K562 (cell line): ENCODE data around the gene MBOAT2. TPM values are rescaled to one million over a fixed set of nuclear protein-coding genes. Genes with fewer than 3 reads are reported as not detected.

Experiments used
- CBFA2T2 ChIP-seq: fragments of 450-650 bp; conservative IDR thresholded peaks from 2 replicates; pipeline ENCODE4 v1.6.1; 2017; ENCODE audit warnings: mild to moderate bottlenecking
- CCAR2 ChIP-seq: fragments of 200-400 bp; formaldehyde crosslinking; IDR thresholded peaks from 2 replicates; pipeline ENCODE4 v1.6.1; 2017; ENCODE audit warnings: mild to moderate bottlenecking, low read depth, low read length
- DLX4 ChIP-seq: fragments of 250-450 bp; sonication (Bioruptor Pico); IDR thresholded peaks from 2 replicates; pipeline ENCODE4 v1.6.1; 2021; ENCODE audit warnings: mild to moderate bottlenecking
- GATAD2A ChIP-seq: fragments of 450-650 bp; IDR thresholded peaks from 2 replicates; pipeline ENCODE4 v1.6.1; 2017
- MBD2 ChIP-seq: sonication (generic); IDR thresholded peaks from 2 replicates; pipeline ENCODE4 v1.6.1; 2016; ENCODE audit warnings: low read depth, borderline replicate concordance
- MXI1 ChIP-seq: IDR thresholded peaks from 2 replicates; pipeline ENCODE4 v1.6.1; 2011; ENCODE audit warnings: low read depth, mild to moderate bottlenecking, improper control_type of control experiment, low read length
- RBFOX2 ChIP-seq: fragments of 200-400 bp; formaldehyde crosslinking; IDR thresholded peaks from 2 replicates; pipeline ENCODE4 v1.6.1; 2017; ENCODE audit warnings: low read depth, mild to moderate bottlenecking, low read length, moderate library complexity
- SLC30A9 ChIP-seq: fragments of 250-450 bp; sonication (Bioruptor Pico); IDR thresholded peaks from 2 replicates; pipeline ENCODE4 v1.8.0; 2022; ENCODE audit warnings: mild to moderate bottlenecking, moderate library complexity
- SMAD4 ChIP-seq: fragments of 250-450 bp; sonication (Bioruptor Pico); conservative IDR thresholded peaks from 2 replicates; pipeline ENCODE4 v1.8.0; 2021; ENCODE audit warnings: inconsistent platforms, mild to moderate bottlenecking, moderate library complexity
- SMARCE1 ChIP-seq: fragments of 450-650 bp; IDR thresholded peaks from 2 replicates; pipeline ENCODE4 v1.7.1; 2016; ENCODE audit warnings: mild to moderate bottlenecking
- TAF15 ChIP-seq: fragments of 200-400 bp; formaldehyde crosslinking; IDR thresholded peaks from 2 replicates; pipeline ENCODE4 v1.6.1; 2017; ENCODE audit warnings: mild to moderate bottlenecking, low read depth, low read length, moderate library complexity
- ZBTB34 ChIP-seq: fragments of 250-450 bp; sonication (Bioruptor Pico); IDR thresholded peaks from 2 replicates; pipeline ENCODE4 v1.8.0; 2021; ENCODE audit warnings: mild to moderate bottlenecking, moderate library complexity
- ZNF41 ChIP-seq: fragments of 250-450 bp; sonication (Bioruptor Pico); conservative IDR thresholded peaks from 2 replicates; pipeline ENCODE4 v1.4.0; 2020; ENCODE audit warnings: mild to moderate bottlenecking
- polyA plus RNA-seq, 8 experiments: library from polyadenylated mRNA; depleted of rRNA in 4 of 8; stranded (reverse) in 5 of 8; unstranded in 3 of 8; fragments of >200 nt; fragmentation: Nextera tagmentation in 2 of 8; fragmentation: Illumina TruSeq in 1 of 8; extraction: Ambion mirVana in 2 of 8; extraction: Trizol in 1 of 8; gene quantifications; 2 replicates each; pipeline versions ENCODE4 v1.2.1 to v1.2.3, GENCODE V29; 2011 to 2014; ENCODE audit warnings: inconsistent platforms in 1 of 8, missing spikeins in 1 of 8
- total RNA-seq, 7 experiments: library from RNA; depleted of rRNA in 6 of 7; stranded (reverse); fragments of >200 nt in 6 of 7; fragmentation: Illumina TruSeq in 2 of 7; extraction: Trizol in 2 of 7; gene quantifications; 2 replicates each; pipeline versions ENCODE4 v1.2.1 to v1.2.3, GENCODE V29; 2011 to 2021; ENCODE audit warnings: low replicate concordance in 1 of 7
- TF ChIP-seq, protein P1 (sequence below): sonication (generic); formaldehyde crosslinking; IDR thresholded peaks from 2 replicates; pipeline ENCODE4 v1.8.0; 2023; ENCODE audit warnings: missing genetic modification reagents, mild to moderate bottlenecking, borderline replicate concordance
- TF ChIP-seq, protein P2 (sequence below): fragments of 450-650 bp; IDR thresholded peaks from 2 replicates; pipeline ENCODE4 v1.6.1; 2014; ENCODE audit warnings: low read depth, mild to moderate bottlenecking, moderate library complexity, borderline replicate concordance
- TF ChIP-seq, protein P3 (sequence below): conservative IDR thresholded peaks from 2 replicates; pipeline ENCODE4 v1.6.1; 2011; ENCODE audit warnings: low read depth, mild to moderate bottlenecking, low read length; ENCODE audit not compliant: control insufficient read depth

The MBOAT2 gene
- total and polyA plus RNA-seq, 9 of the 15 experiments (the other 6 are each of a cell fraction or from before 2014, with no cell fraction given): 8.4 to 122 (median 27.6) TPM

DNA sequence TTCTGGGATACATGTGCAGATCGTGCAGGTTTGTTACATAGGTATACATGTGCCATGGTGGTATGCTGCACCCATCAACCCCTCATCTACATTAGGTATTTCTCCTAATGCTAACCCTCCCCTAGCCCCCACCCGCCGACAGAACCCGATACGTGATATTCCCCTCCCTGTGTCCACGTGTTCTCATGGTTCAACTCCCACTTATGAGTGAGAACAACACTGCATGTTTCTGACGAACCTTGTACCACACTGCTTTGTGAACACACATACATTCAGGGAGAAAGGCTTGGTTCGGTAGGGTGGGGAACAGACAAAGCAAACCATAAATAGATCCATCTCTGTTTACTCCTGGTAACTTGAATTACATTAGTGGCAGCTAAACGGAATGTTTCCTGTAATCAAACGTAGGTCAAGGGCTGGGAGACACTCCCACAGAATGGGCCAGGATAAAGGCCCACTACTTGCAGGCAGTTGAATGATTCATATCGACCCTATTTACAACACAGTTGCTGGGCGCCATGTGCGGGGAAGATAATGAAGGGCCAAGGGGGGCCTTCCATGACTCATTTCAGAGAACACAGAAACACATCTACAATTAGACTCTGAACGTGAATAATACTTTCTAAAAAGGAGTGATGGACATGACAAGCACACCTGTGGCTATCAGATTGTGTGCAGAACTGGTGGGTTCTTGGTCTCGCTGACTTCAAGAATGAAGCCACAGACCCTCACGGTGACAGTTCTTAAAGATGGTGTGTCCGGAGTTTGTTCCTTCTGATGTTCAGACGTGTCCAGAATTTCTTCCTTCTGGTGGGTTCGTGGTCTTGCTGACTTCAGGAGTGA lies 109.3 kb downstream of the MBOAT2 start (continued):
- TF ChIP-seq, protein P1, sequence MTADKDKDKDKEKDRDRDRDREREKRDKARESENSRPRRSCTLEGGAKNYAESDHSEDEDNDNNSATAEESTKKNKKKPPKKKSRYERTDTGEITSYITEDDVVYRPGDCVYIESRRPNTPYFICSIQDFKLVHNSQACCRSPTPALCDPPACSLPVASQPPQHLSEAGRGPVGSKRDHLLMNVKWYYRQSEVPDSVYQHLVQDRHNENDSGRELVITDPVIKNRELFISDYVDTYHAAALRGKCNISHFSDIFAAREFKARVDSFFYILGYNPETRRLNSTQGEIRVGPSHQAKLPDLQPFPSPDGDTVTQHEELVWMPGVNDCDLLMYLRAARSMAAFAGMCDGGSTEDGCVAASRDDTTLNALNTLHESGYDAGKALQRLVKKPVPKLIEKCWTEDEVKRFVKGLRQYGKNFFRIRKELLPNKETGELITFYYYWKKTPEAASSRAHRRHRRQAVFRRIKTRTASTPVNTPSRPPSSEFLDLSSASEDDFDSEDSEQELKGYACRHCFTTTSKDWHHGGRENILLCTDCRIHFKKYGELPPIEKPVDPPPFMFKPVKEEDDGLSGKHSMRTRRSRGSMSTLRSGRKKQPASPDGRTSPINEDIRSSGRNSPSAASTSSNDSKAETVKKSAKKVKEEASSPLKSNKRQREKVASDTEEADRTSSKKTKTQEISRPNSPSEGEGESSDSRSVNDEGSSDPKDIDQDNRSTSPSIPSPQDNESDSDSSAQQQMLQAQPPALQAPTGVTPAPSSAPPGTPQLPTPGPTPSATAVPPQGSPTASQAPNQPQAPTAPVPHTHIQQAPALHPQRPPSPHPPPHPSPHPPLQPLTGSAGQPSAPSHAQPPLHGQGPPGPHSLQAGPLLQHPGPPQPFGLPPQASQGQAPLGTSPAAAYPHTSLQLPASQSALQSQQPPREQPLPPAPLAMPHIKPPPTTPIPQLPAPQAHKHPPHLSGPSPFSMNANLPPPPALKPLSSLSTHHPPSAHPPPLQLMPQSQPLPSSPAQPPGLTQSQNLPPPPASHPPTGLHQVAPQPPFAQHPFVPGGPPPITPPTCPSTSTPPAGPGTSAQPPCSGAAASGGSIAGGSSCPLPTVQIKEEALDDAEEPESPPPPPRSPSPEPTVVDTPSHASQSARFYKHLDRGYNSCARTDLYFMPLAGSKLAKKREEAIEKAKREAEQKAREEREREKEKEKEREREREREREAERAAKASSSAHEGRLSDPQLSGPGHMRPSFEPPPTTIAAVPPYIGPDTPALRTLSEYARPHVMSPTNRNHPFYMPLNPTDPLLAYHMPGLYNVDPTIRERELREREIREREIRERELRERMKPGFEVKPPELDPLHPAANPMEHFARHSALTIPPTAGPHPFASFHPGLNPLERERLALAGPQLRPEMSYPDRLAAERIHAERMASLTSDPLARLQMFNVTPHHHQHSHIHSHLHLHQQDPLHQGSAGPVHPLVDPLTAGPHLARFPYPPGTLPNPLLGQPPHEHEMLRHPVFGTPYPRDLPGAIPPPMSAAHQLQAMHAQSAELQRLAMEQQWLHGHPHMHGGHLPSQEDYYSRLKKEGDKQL (CRISPR knock-in tag): no peak
- TF ChIP-seq TAF15 (no peak), ZNF41 (CRISPR knock-in tag) (no peak), CBFA2T2 (peak; percentile 94), SMAD4 (CRISPR knock-in tag) (peak; percentile 61), MXI1 (no peak), RBFOX2 (no peak), MBD2 (peak; percentile 69), SLC30A9 (CRISPR knock-in tag) (no peak), CCAR2 (no peak), ZBTB34 (CRISPR knock-in tag) (no peak), SMARCE1 (peak; percentile 96), GATAD2A (no peak), DLX4 (no peak)
- TF ChIP-seq, protein P2, sequence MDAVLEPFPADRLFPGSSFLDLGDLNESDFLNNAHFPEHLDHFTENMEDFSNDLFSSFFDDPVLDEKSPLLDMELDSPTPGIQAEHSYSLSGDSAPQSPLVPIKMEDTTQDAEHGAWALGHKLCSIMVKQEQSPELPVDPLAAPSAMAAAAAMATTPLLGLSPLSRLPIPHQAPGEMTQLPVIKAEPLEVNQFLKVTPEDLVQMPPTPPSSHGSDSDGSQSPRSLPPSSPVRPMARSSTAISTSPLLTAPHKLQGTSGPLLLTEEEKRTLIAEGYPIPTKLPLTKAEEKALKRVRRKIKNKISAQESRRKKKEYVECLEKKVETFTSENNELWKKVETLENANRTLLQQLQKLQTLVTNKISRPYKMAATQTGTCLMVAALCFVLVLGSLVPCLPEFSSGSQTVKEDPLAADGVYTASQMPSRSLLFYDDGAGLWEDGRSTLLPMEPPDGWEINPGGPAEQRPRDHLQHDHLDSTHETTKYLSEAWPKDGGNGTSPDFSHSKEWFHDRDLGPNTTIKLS: no peak; the same call in 1 of the 2 replicates
- TF ChIP-seq, protein P3, sequence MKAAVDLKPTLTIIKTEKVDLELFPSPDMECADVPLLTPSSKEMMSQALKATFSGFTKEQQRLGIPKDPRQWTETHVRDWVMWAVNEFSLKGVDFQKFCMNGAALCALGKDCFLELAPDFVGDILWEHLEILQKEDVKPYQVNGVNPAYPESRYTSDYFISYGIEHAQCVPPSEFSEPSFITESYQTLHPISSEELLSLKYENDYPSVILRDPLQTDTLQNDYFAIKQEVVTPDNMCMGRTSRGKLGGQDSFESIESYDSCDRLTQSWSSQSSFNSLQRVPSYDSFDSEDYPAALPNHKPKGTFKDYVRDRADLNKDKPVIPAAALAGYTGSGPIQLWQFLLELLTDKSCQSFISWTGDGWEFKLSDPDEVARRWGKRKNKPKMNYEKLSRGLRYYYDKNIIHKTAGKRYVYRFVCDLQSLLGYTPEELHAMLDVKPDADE: no peak
